Heart left ventricle (tissue), 13 donors: Measurements from ENCODE around the gene MAGEL2.
"Not testable (repeated sequence)": the region's sequence is repeated elsewhere in the genome, so short reads cannot be mapped to it uniquely, and the experiment has no call there.

Source experiments
- CTCF ChIP-seq, 12 donors: fragments of 200-600 bp; sonication (generic) in 4 of 12; IDR thresholded peaks; one replicate each; pipeline versions ENCODE4 v1.5.0 to v1.8.0; 2018 to 2022; ENCODE audit warnings: antibody characterized with exemption in 12 of 12, mild to moderate bottlenecking in 5 of 12
- POLR2A ChIP-seq, 2 donors: fragments of 450-650 bp; IDR thresholded peaks; one replicate each; pipeline ENCODE4 v1.6.1; 2017; ENCODE audit warnings: antibody characterized with exemption in 2 of 2, mild to moderate bottlenecking in 2 of 2, moderate library complexity in 2 of 2
- donor health status: ischemic (EF 13 %, LVEDD 7.1; RV severe dilation, severe dysfunction).
- donor health status: DM: no; HTN: yes; CAD: no.
- donor health status: DM: no; HTN: no; CAD: no.
- donor health status: ischemic (EF 25% LVEDD 6.9; RV normal size, moderate dysfunction).
- donor health status: ischemic (EF 25% LVEDD 5.7; RV mildly dilated, moderate dysfunction).
- donor health status: ischemic (EF 35%, LVEDD 5.7; RV mildly dilated, moderate dysfunction).
- donor health status: nonischemic (EF 11% LVEDD 7.7; RV severe dilation, severe dysfunction).
- donor health status: DM: yes; HTN: yes; CAD: no.
- donor health status: PGD.
- donor health status: ischemic (EF 29% LVEDD 5.4; RV normal size, mild dysfunction).
- donor health status: nonischemic (EF 23%, LVEDD 6.1; RV moderate dilation, normal function).

GRCh38 chr15:23597278-23597677, 50.4 kb downstream of the MAGEL2 start:
- TF ChIP-seq CTCF, POLR2A (IDR thresholded peaks at IDR 0.05): not testable (repeated sequence)
